ENCODE results near the gene HYI.
"Not testable (repeated sequence)": the region's sequence is repeated elsewhere in the genome, so short reads cannot be mapped to it uniquely, and the experiment has no call there.

HYI gene

GRCh38 chr1:43453442-43454269 is at the start of gene HYI:
TSS of gene HYI (minus strand) at chr1:43453931. CDS start at chr1:43453793, 138 bp downstream.
- DNase-seq = peak; percentile 66

- DNase-seq = not testable (repeated sequence)
Observed at GRCh38 chr1:43501806-43502205, 48.1 kb upstream of the HYI start.

- DNase-seq = no peak
Observed at GRCh38 chr1:43499898-43500297, 46.2 kb upstream of the HYI start.

- no peak for DNase-seq
Observed at GRCh38 chr1:43495204-43495603, 41.5 kb upstream of the HYI start.

GRCh38 chr1:43493661-43494450 is 40.1 kb upstream of the HYI start:
- no peak for DNase-seq

- DNase-seq = no peak
Observed at GRCh38 chr1:43492826-43493225, 39.1 kb upstream of the HYI start.

- no peak for DNase-seq
Observed at GRCh38 chr1:43491061-43491460, 37.3 kb upstream of the HYI start.

GRCh38 chr1:43488165-43488564 is 34.4 kb upstream of the HYI start:
- no peak for DNase-seq

GRCh38 chr1:43484367-43484766 is 30.6 kb upstream of the HYI start:
- no peak for DNase-seq

GRCh38 chr1:43482215-43482614 is 28.5 kb upstream of the HYI start:
- no peak for DNase-seq

- DNase-seq = no peak
Observed at GRCh38 chr1:43481491-43481890, 27.8 kb upstream of the HYI start.

GRCh38 chr1:43479414-43479813 is 25.7 kb upstream of the HYI start:
- DNase-seq = no peak

- no peak for DNase-seq
Observed at GRCh38 chr1:43477716-43478115, 24.0 kb upstream of the HYI start.

- DNase-seq = not testable (repeated sequence)
Observed at GRCh38 chr1:43475611-43476401, 22.1 kb upstream of the HYI start.

GRCh38 chr1:43473463-43473862 is 19.7 kb upstream of the HYI start:
- no peak for DNase-seq

- not testable (repeated sequence) for DNase-seq
Observed at GRCh38 chr1:43472463-43473151, 18.9 kb upstream of the HYI start.

GRCh38 chr1:43472087-43472462 is 18.3 kb upstream of the HYI start:
- DNase-seq = no peak

GRCh38 chr1:43469932-43470331 is 16.2 kb upstream of the HYI start:
- no peak for DNase-seq

- no peak for DNase-seq
Observed at GRCh38 chr1:43468414-43468813, 14.7 kb upstream of the HYI start.

- no peak for DNase-seq
Observed at GRCh38 chr1:43466403-43466802, 12.7 kb upstream of the HYI start.

GRCh38 chr1:43465505-43466067 is 11.9 kb upstream of the HYI start:
- no peak for DNase-seq
